ENCODE measurements around the gene CTNNA1.

DNA sequence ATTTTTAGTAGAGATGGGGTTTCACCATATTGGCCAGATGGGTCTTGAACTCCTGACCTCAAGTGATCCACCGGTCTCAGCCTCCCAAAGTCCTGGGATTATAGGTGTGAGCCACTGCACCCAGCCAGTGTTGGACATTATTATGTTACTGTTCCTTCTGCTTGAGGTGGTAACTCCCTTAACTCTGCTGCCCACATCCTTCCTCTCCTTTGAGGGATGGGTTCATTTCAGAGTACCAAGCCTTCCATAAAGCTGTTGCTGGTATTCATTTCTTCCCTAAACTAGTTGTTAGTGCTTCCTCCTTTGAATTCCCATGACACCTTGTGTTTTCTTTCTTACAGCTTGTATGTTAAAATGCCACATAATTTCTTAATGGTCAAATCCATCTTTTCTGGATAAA is 54.0 kb downstream of the CTNNA1 start:
- TF ChIP-seq EZH2 (IDR thresholded peaks at IDR 0.05; ENCODE audit: borderline replicate concordance, low read depth, low read length, severe bottlenecking) (no peak), CTCF (IDR thresholded peaks at IDR 0.05; ENCODE audit: extremely low read depth in 1 of 2, insufficient read depth in 1 of 2, low read depth in 1 of 2, low read length in 2 of 2) (no peak), POLR2A (IDR thresholded peaks at IDR 0.05; ENCODE audit: low read depth, low read length) (no peak), POLR2AphosphoS5 (IDR thresholded peaks at IDR 0.05; ENCODE audit: insufficient read depth, low read depth, low read length) (no peak), GATA2 (IDR thresholded peaks at IDR 0.05; ENCODE audit: insufficient read depth, insufficient read length, low read depth, low read length) (no peak)
- TF ChIP-seq, protein P1, sequence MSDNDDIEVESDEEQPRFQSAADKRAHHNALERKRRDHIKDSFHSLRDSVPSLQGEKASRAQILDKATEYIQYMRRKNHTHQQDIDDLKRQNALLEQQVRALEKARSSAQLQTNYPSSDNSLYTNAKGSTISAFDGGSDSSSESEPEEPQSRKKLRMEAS (IDR thresholded peaks at IDR 0.05; ENCODE audit: insufficient read depth, insufficient read length) = no peak

Data from endothelial cell of umbilical vein (primary cell).